Measurements from ENCODE around the gene FKBP1B.
"Not testable (repeated sequence)": the region's sequence is repeated elsewhere in the genome, so short reads cannot be mapped to it uniquely, and the experiment has no call there.

The FKBP1B gene

GRCh38 chr2:24049485-24050021 lies at the start of gene FKBP1B:
Gene FKBP1B (plus strand): TSS chr2:24049741. CDS start chr2:24049850, 109 bp downstream.
- in situ Hi-C loops (cut with HindIII; ENCODE audit: low sequenced_read_pairs), result no loop called here

GRCh38 chr2:24007693-24008092 lies 41.8 kb upstream of the FKBP1B start:
- in situ Hi-C loops (cut with HindIII; ENCODE audit: low sequenced_read_pairs), result no loop called here

GRCh38 chr2:24008672-24009366 lies 40.7 kb upstream of the FKBP1B start:
- in situ Hi-C loops (cut with HindIII; ENCODE audit: low sequenced_read_pairs), result no loop called here

- in situ Hi-C loops (cut with HindIII; ENCODE audit: low sequenced_read_pairs), result no loop called here
These were observed 40.2 kb upstream of the FKBP1B start for GRCh38 chr2:24009367-24009679.

- in situ Hi-C loops (cut with HindIII; ENCODE audit: low sequenced_read_pairs), result no loop called here
These were observed 39.7 kb upstream of the FKBP1B start, which contains the start of gene MFSD2B for GRCh38 chr2:24009680-24010476. Gene MFSD2B (plus strand): TSS chr2:24010085. CDS start chr2:24010097, 12 bp downstream.

GRCh38 chr2:24010477-24011249 lies 38.9 kb upstream of the FKBP1B start:
- in situ Hi-C loops (cut with HindIII; ENCODE audit: low sequenced_read_pairs), result no loop called here

GRCh38 chr2:24011250-24012104 lies 38.1 kb upstream of the FKBP1B start:
- in situ Hi-C loops (cut with HindIII; ENCODE audit: low sequenced_read_pairs), result no loop called here

GRCh38 chr2:24012521-24013188 lies 36.9 kb upstream of the FKBP1B start:
- in situ Hi-C loops (cut with HindIII; ENCODE audit: low sequenced_read_pairs), result no loop called here

- in situ Hi-C loops (cut with HindIII; ENCODE audit: low sequenced_read_pairs), result not testable (repeated sequence)
These were observed 34.6 kb upstream of the FKBP1B start for GRCh38 chr2:24014902-24015301.

GRCh38 chr2:24015562-24016375 lies 33.8 kb upstream of the FKBP1B start:
- in situ Hi-C loops (cut with HindIII; ENCODE audit: low sequenced_read_pairs), result no loop called here

GRCh38 chr2:24016376-24016761 lies 33.2 kb upstream of the FKBP1B start:
- in situ Hi-C loops (cut with HindIII; ENCODE audit: low sequenced_read_pairs), result no loop called here

- in situ Hi-C loops (cut with HindIII; ENCODE audit: low sequenced_read_pairs), result no loop called here
These were observed 32.5 kb upstream of the FKBP1B start for GRCh38 chr2:24016853-24017703.

GRCh38 chr2:24017711-24018110 lies 31.8 kb upstream of the FKBP1B start:
- in situ Hi-C loops (cut with HindIII; ENCODE audit: low sequenced_read_pairs), result no loop called here

GRCh38 chr2:24018241-24018640 lies 31.3 kb upstream of the FKBP1B start:
- in situ Hi-C loops (cut with HindIII; ENCODE audit: low sequenced_read_pairs), result no loop called here

- in situ Hi-C loops (cut with HindIII; ENCODE audit: low sequenced_read_pairs), result no loop called here
These were observed 29.8 kb upstream of the FKBP1B start for GRCh38 chr2:24019729-24020128.

GRCh38 chr2:24020244-24020643 lies 29.3 kb upstream of the FKBP1B start:
- in situ Hi-C loops (cut with HindIII; ENCODE audit: low sequenced_read_pairs), result no loop called here

GRCh38 chr2:24021122-24021998 lies 28.2 kb upstream of the FKBP1B start:
- in situ Hi-C loops (cut with HindIII; ENCODE audit: low sequenced_read_pairs), result no loop called here
